ENCODE measurements around the gene GRID2. TPM values are rescaled to one million over a fixed set of nuclear protein-coding genes. Genes with fewer than 3 reads are reported as not detected.
A peak's percentile ranks its signal among the peaks of the same experiment; 100 is the strongest.

Gene GRID2
- polyA plus RNA-seq, 1 donor (not counting 4 experiments of a cell fraction or from before 2014, with no cell fraction given), result not detected

- Histone ChIP-seq H4K20me1 (ENCODE audit: control insufficient read depth, extremely low read depth, insufficient read depth, low read length) (no peaks in the 10 kb centered on the region), H2AFZ (ENCODE audit: control insufficient read depth, low read length) (no peak overlapping the region), H3K36me3 (ENCODE audit: control insufficient read depth in 2 of 2, extremely low read depth in 1 of 2, insufficient read depth in 2 of 2, low read length in 2 of 2) (no peaks in the 10 kb centered on the region), H3K27me3 (ENCODE audit: control insufficient read depth, extremely low read depth, insufficient read depth, low read length) (no peaks in the 10 kb centered on the region), H3K4me1 (ENCODE audit: control insufficient read depth, extremely low read depth, insufficient read depth, low read length) (no peaks in the 10 kb centered on the region), H3K9me3 (ENCODE audit: control insufficient read depth, low read depth, low read length) (no peaks in the 10 kb centered on the region), H3K27ac (ENCODE audit: control insufficient read depth, insufficient read depth, low read length) (no peak overlapping the region), H3K9me1 (ENCODE audit: control insufficient read depth, extremely low read depth, insufficient read depth, low read length) (no peaks in the 10 kb centered on the region), H3K4me2 (ENCODE audit: control insufficient read depth, extremely low read depth, insufficient read depth, low read depth, low read length) (no peak overlapping the region), H3K9ac (ENCODE audit: control insufficient read depth, extremely low read depth, insufficient read depth, low read length) (no peak overlapping the region), H3K4me3 (ENCODE audit: control insufficient read depth in 2 of 3, extremely low read depth in 1 of 3, insufficient read depth in 2 of 3, low read depth in 1 of 3, low read length in 3 of 3) (no peak overlapping the region), H3K79me2 (ENCODE audit: control insufficient read depth, insufficient read depth, low read length) (no peaks in the 10 kb centered on the region)
- peak; percentile 5 for FAIRE-seq
- DNase-seq (ENCODE audit: low read depth, low spot score), result no peak
- dilution Hi-C loops (cut with MboI; ENCODE audit: extremely low pct_ligation_motif_present, low sequenced_read_pairs), result no loop called here
- no peak for TF ChIP-seq EZH2 (IDR thresholded peaks at IDR 0.05; ENCODE audit: low read length)
- TF ChIP-seq CTCF (optimal IDR thresholded peaks at IDR 0.05 in 1 of 3, IDR thresholded peaks at IDR 0.05 in 1 of 3, conservative IDR thresholded peaks at IDR 0.05 in 1 of 3; ENCODE audit: extremely low read depth in 1 of 3, insufficient read depth in 2 of 3, low read length in 3 of 3), result no peak
These were observed 1445.6 kb downstream of the GRID2 start for GRCh38 chr4:93749292-93749761.

- Histone ChIP-seq H2AFZ (ENCODE audit: control insufficient read depth, low read length) (no peak overlapping the region), H3K9ac (ENCODE audit: control insufficient read depth, extremely low read depth, insufficient read depth, low read length) (no peak overlapping the region), H3K9me3 (ENCODE audit: control insufficient read depth, low read depth, low read length) (no peaks in the 10 kb centered on the region), H4K20me1 (ENCODE audit: control insufficient read depth, extremely low read depth, insufficient read depth, low read length) (no peaks in the 10 kb centered on the region), H3K4me2 (ENCODE audit: control insufficient read depth, extremely low read depth, insufficient read depth, low read depth, low read length) (no peak overlapping the region), H3K27ac (ENCODE audit: control insufficient read depth, insufficient read depth, low read length) (no peak overlapping the region), H3K9me1 (ENCODE audit: control insufficient read depth, extremely low read depth, insufficient read depth, low read length) (no peaks in the 10 kb centered on the region), H3K4me3 (ENCODE audit: control insufficient read depth in 2 of 3, extremely low read depth in 1 of 3, insufficient read depth in 2 of 3, low read depth in 1 of 3, low read length in 3 of 3) (no peak overlapping the region), H3K79me2 (ENCODE audit: control insufficient read depth, insufficient read depth, low read length) (no peaks in the 10 kb centered on the region), H3K4me1 (ENCODE audit: control insufficient read depth, extremely low read depth, insufficient read depth, low read length) (no peaks in the 10 kb centered on the region), H3K27me3 (ENCODE audit: control insufficient read depth, extremely low read depth, insufficient read depth, low read length) (no peaks in the 10 kb centered on the region), H3K36me3 (ENCODE audit: control insufficient read depth in 2 of 2, extremely low read depth in 1 of 2, insufficient read depth in 2 of 2, low read length in 2 of 2) (no peaks in the 10 kb centered on the region)
- DNase-seq (ENCODE audit: low read depth, low spot score) (no peak), FAIRE-seq (no peak)
- TF ChIP-seq EZH2 (IDR thresholded peaks at IDR 0.05; ENCODE audit: low read length) (no peak), CTCF (optimal IDR thresholded peaks at IDR 0.05 in 1 of 3, IDR thresholded peaks at IDR 0.05 in 1 of 3, conservative IDR thresholded peaks at IDR 0.05 in 1 of 3; ENCODE audit: extremely low read depth in 1 of 3, insufficient read depth in 2 of 3, low read length in 3 of 3) (no peak)
- dilution Hi-C loops (cut with MboI; ENCODE audit: extremely low pct_ligation_motif_present, low sequenced_read_pairs), result no loop called here
These were observed 1447.6 kb downstream of the GRID2 start for GRCh38 chr4:93751411-93751810.
